Measurements from ENCODE around the gene UBE2O.
"Not testable (repeated sequence)": the region's sequence is repeated elsewhere in the genome, so short reads cannot be mapped to it uniquely, and the experiment has no call there.

Gene UBE2O

GRCh38 chr17:76367642-76368041 is 85.3 kb downstream of the UBE2O start:
- no peak for DNase-seq

- DNase-seq = no peak
Measured at GRCh38 chr17:76366247-76366646, 86.7 kb downstream of the UBE2O start.

- no peak for DNase-seq
Measured at GRCh38 chr17:76365256-76365903, 87.6 kb downstream of the UBE2O start.

- peak; percentile 49 for DNase-seq
Measured at GRCh38 chr17:76363107-76363842, 89.7 kb downstream of the UBE2O start.

- DNase-seq = peak; percentile 33
Measured at GRCh38 chr17:76360461-76360860, 92.5 kb downstream of the UBE2O start.

- not testable (repeated sequence) for DNase-seq
Measured at GRCh38 chr17:76359776-76360175, 93.2 kb downstream of the UBE2O start.

- DNase-seq = no peak
Measured at GRCh38 chr17:76359375-76359774, 93.6 kb downstream of the UBE2O start.

GRCh38 chr17:76357597-76358158 is 95.3 kb downstream of the UBE2O start:
- no peak for DNase-seq

- DNase-seq = no peak
Measured at GRCh38 chr17:76356803-76357456, 96.0 kb downstream of the UBE2O start.

GRCh38 chr17:76354747-76355310 is 98.1 kb downstream of the UBE2O start:
- DNase-seq = peak; percentile 43

GRCh38 chr17:76354317-76354729 is 98.6 kb downstream of the UBE2O start:
- DNase-seq = no peak

GRCh38 chr17:76353599-76354316 is 99.2 kb downstream of the UBE2O start, which contains the start of gene PRPSAP1:
Gene PRPSAP1, minus strand, starts transcription at chr17:76353916. Its CDS starts 213 bp downstream, at chr17:76353703.
- peak; percentile 92 for DNase-seq

- no peak for DNase-seq
Measured at GRCh38 chr17:76353004-76353598, 99.9 kb downstream of the UBE2O start.

GRCh38 chr17:76351526-76352071 is 101.4 kb downstream of the UBE2O start:
- no peak for DNase-seq

GRCh38 chr17:76350463-76350862 is 102.5 kb downstream of the UBE2O start:
- DNase-seq = no peak

GRCh38 chr17:76346936-76347335 is 106.0 kb downstream of the UBE2O start:
- DNase-seq = not testable (repeated sequence)

GRCh38 chr17:76345377-76345974 is 107.5 kb downstream of the UBE2O start:
- DNase-seq = peak; percentile 34

GRCh38 chr17:76343106-76343505 is 109.8 kb downstream of the UBE2O start:
- DNase-seq = no peak

GRCh38 chr17:76341301-76341700 is 111.7 kb downstream of the UBE2O start:
- DNase-seq = no peak
